ENCODE data around the gene KREMEN1. TPM values are rescaled to one million over a fixed set of nuclear protein-coding genes. Genes with fewer than 3 reads are reported as not detected.

The KREMEN1 gene
- total RNA-seq, 1 experiment from 2014 or later, result 2.2 TPM

DNA sequence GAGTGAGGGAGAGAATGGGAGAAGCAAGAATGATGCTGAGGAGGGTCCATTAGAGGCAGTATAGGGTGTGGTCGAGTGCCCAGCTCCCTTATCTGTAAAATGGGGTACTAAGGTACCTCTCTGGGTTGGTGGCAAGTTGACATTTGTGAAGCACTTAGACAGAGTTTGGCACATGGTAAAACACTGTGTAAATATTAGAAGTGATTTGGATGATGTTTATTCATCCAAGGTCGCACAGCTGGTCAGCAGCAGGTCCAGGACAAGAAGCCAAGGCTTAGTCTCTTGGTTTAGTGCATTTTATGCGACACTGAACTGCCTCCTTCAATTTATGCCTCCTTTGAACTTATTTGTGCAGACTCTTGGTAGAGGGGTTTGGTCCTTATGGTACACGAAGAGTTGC, 19.4 kb downstream of the KREMEN1 start:
- BruUV-seq (replicated peaks), result no TSS peak
- H3K36me3 ChIP-seq (ENCODE audit: control insufficient read depth, insufficient read depth, low read length), result no peaks in the 10 kb centered on the region
- no peaks in the 10 kb centered on the region for H3K4me1 ChIP-seq (ENCODE audit: control insufficient read depth, insufficient read depth, low read length)
- intact Hi-C loops (cut with micrococcal nuclease; ENCODE audit: unreplicated experiment) (no loop called here), in situ Hi-C loops (cut with HindIII; ENCODE audit: low pct_unique_long_range_greater_than_20kb, low sequenced_read_pairs) (no loop called here)
- H3K4me3 ChIP-seq (ENCODE audit: low read depth in 2 of 2, low read length in 2 of 2), result no peak overlapping the region
- no peak for ATAC-seq
- TF ChIP-seq TCF7L2 (IDR thresholded peaks at IDR 0.05; ENCODE audit: low read depth, low read length), result no peak
- H3K27ac ChIP-seq (ENCODE audit: low read length), result no peak overlapping the region
- POLR2A ChIA-PET, result no interaction called here
- no peaks in the 10 kb centered on the region for H3K27me3 ChIP-seq (ENCODE audit: control insufficient read depth, insufficient read depth, low read length)
- no peaks in the 10 kb centered on the region for H3K9me3 ChIP-seq (ENCODE audit: control insufficient read depth, insufficient read depth, low read depth, low read length)
- DNase-seq (ENCODE audit: low read depth, low spot score), result no peak
- CTCF ChIA-PET, result no interaction called here

DNA sequence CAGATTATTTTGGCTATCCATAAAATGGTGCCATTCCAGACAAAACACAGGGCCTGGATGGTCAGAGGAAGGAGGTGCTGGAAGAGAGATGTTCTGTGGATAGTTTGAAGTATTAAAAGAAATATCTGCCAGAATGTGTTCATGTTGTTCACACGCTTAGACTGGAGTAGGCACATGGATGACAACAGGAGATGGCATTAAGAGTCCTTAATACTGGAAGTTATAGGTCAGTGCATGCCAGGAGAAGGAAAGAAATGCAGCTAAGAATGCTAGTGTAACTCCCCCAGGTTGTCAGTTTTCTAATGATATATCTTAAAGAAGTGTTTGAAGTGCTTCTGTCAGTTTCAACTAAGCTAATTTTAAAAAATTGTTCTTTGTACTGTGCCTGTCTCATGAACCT, 20.2 kb downstream of the KREMEN1 start:
- in situ Hi-C loops (cut with HindIII; ENCODE audit: low pct_unique_long_range_greater_than_20kb, low sequenced_read_pairs), result no loop called here
- H3K9me3 ChIP-seq (ENCODE audit: control insufficient read depth, insufficient read depth, low read depth, low read length), result no peaks in the 10 kb centered on the region
- ATAC-seq, result no peak
- intact Hi-C loops (cut with micrococcal nuclease; ENCODE audit: unreplicated experiment), result no loop called here
- DNase-seq (ENCODE audit: low read depth, low spot score), result no peak
- POLR2A ChIA-PET, result no interaction called here
- no peaks in the 10 kb centered on the region for H3K36me3 ChIP-seq (ENCODE audit: control insufficient read depth, insufficient read depth, low read length)
- H3K4me3 ChIP-seq (ENCODE audit: low read depth in 2 of 2, low read length in 2 of 2), result no peak overlapping the region
- BruUV-seq (replicated peaks), result no TSS peak
- H3K27ac ChIP-seq (ENCODE audit: low read length), result no peak overlapping the region
- no peaks in the 10 kb centered on the region for H3K4me1 ChIP-seq (ENCODE audit: control insufficient read depth, insufficient read depth, low read length)
- CTCF ChIA-PET, result no interaction called here
- no peak for TF ChIP-seq TCF7L2 (IDR thresholded peaks at IDR 0.05; ENCODE audit: low read depth, low read length)
- no peak for TF ChIP-seq POLR2AphosphoS5 (IDR thresholded peaks at IDR 0.05; ENCODE audit: low read depth, low read length)
- TF ChIP-seq SIN3A (IDR thresholded peaks at IDR 0.05; ENCODE audit: borderline replicate concordance, insufficient read depth, low read depth, low read length), result no peak
- TF ChIP-seq, protein P1, sequence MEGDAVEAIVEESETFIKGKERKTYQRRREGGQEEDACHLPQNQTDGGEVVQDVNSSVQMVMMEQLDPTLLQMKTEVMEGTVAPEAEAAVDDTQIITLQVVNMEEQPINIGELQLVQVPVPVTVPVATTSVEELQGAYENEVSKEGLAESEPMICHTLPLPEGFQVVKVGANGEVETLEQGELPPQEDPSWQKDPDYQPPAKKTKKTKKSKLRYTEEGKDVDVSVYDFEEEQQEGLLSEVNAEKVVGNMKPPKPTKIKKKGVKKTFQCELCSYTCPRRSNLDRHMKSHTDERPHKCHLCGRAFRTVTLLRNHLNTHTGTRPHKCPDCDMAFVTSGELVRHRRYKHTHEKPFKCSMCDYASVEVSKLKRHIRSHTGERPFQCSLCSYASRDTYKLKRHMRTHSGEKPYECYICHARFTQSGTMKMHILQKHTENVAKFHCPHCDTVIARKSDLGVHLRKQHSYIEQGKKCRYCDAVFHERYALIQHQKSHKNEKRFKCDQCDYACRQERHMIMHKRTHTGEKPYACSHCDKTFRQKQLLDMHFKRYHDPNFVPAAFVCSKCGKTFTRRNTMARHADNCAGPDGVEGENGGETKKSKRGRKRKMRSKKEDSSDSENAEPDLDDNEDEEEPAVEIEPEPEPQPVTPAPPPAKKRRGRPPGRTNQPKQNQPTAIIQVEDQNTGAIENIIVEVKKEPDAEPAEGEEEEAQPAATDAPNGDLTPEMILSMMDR (IDR thresholded peaks at IDR 0.05), result no peak
- TF ChIP-seq, protein P2, sequence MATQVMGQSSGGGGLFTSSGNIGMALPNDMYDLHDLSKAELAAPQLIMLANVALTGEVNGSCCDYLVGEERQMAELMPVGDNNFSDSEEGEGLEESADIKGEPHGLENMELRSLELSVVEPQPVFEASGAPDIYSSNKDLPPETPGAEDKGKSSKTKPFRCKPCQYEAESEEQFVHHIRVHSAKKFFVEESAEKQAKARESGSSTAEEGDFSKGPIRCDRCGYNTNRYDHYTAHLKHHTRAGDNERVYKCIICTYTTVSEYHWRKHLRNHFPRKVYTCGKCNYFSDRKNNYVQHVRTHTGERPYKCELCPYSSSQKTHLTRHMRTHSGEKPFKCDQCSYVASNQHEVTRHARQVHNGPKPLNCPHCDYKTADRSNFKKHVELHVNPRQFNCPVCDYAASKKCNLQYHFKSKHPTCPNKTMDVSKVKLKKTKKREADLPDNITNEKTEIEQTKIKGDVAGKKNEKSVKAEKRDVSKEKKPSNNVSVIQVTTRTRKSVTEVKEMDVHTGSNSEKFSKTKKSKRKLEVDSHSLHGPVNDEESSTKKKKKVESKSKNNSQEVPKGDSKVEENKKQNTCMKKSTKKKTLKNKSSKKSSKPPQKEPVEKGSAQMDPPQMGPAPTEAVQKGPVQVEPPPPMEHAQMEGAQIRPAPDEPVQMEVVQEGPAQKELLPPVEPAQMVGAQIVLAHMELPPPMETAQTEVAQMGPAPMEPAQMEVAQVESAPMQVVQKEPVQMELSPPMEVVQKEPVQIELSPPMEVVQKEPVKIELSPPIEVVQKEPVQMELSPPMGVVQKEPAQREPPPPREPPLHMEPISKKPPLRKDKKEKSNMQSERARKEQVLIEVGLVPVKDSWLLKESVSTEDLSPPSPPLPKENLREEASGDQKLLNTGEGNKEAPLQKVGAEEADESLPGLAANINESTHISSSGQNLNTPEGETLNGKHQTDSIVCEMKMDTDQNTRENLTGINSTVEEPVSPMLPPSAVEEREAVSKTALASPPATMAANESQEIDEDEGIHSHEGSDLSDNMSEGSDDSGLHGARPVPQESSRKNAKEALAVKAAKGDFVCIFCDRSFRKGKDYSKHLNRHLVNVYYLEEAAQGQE (IDR thresholded peaks at IDR 0.05; ENCODE audit: insufficient read depth in 1 of 2, low read depth in 2 of 2, low read length in 1 of 2), result no peak
- H3K27me3 ChIP-seq (ENCODE audit: control insufficient read depth, insufficient read depth, low read length), result no peaks in the 10 kb centered on the region

DNA sequence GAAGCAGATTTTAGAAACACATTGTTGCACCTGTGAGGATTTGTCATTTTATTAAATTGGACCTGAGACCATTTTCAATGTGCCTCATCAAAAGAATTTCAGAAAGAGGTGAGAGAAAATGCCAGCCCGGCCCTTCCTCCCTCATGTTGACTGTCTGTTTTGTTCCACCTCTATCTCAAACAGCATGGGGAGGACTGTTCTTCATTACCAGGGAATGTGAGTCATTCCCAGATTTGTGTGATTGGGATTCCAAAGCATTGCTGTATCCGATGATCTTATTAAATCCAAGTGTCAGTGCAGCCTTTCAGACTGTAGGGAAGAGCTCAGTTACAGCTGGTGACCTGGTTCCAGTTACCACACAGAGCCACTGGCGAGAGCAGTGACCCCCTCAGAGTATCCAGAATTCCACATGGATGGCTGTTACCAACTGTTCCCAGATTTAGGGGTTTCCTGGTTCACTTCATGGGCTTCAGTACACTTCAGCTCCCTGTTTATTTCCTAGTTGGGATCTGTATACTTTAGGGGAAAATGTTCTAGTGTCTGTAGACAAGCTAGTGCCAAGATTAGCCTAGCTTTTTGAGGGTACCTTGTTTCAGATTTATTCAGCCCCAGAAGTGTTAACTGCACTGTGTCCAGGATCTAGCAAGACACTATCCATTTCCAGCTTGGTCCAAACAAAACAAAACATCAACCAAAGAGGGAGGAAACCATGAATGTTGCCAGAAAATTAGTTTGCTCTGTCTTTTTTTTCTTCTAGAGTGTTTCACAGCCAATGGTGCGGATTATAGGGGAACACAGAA, 20.9 kb downstream of the KREMEN1 start:
- in situ Hi-C loops (cut with HindIII; ENCODE audit: low pct_unique_long_range_greater_than_20kb, low sequenced_read_pairs) (no loop called here), intact Hi-C loops (cut with micrococcal nuclease; ENCODE audit: unreplicated experiment) (no loop called here)
- ATAC-seq, result no peak
- BruUV-seq (replicated peaks), result no TSS peak
- no peaks in the 10 kb centered on the region for H3K27me3 ChIP-seq (ENCODE audit: control insufficient read depth, insufficient read depth, low read length)
- no peaks in the 10 kb centered on the region for H3K4me1 ChIP-seq (ENCODE audit: control insufficient read depth, insufficient read depth, low read length)
- no peak overlapping the region for H3K4me3 ChIP-seq (ENCODE audit: low read depth in 2 of 2, low read length in 2 of 2)
- CTCF ChIA-PET, result no interaction called here
- H3K9me3 ChIP-seq (ENCODE audit: control insufficient read depth, insufficient read depth, low read depth, low read length), result no peaks in the 10 kb centered on the region
- POLR2A ChIA-PET, result interaction anchor here (0.6 kb wide), 1 partner anchor 31 kb away, joined by 3 read pairs; no protein-coding TSS in a partner anchor
- H3K36me3 ChIP-seq (ENCODE audit: control insufficient read depth, insufficient read depth, low read length), result no peaks in the 10 kb centered on the region; the same call in 1 of the 2 replicates
- TF ChIP-seq TCF7L2 (IDR thresholded peaks at IDR 0.05; ENCODE audit: low read depth, low read length) (no peak), SIN3A (IDR thresholded peaks at IDR 0.05; ENCODE audit: borderline replicate concordance, insufficient read depth, low read depth, low read length) (no peak), POLR2AphosphoS5 (IDR thresholded peaks at IDR 0.05; ENCODE audit: low read depth, low read length) (no peak)
- TF ChIP-seq, protein P1 (IDR thresholded peaks at IDR 0.05), result no peak
- TF ChIP-seq, protein P2 (IDR thresholded peaks at IDR 0.05; ENCODE audit: insufficient read depth in 1 of 2, low read depth in 2 of 2, low read length in 1 of 2), result no peak
- H3K27ac ChIP-seq (ENCODE audit: low read length), result no peak overlapping the region
- DNase-seq (ENCODE audit: low read depth, low spot score), result no peak
